NT2/D1 (cell line): ENCODE results near the gene INPP4A.
"Not testable (repeated sequence)": the region's sequence is repeated elsewhere in the genome, so short reads cannot be mapped to it uniquely, and the experiment has no call there.

ENCODE experiments used
- DNase-seq: peaks from one replicate; pipeline ENCODE4 v3.0.0-alpha.2; 2011; ENCODE audit warnings: low read depth, low spot score
- H3K27me3 ChIP-seq: 2 replicates; pipeline ENCODE4 v1.6.0; 2011; ENCODE audit warnings: mild to moderate bottlenecking; ENCODE audit not compliant: insufficient read length, insufficient read depth
- H3K36me3 ChIP-seq: 2 replicates; pipeline ENCODE4 v1.6.1; 2011; ENCODE audit warnings: mild to moderate bottlenecking, low read length, mixed read lengths; ENCODE audit not compliant: insufficient read depth, insufficient read length
- H3K4me1 ChIP-seq: 2 replicates; pipeline ENCODE4 v1.5.1; 2011; ENCODE audit not compliant: insufficient read depth, insufficient read length
- H3K4me3 ChIP-seq: 2 replicates; pipeline ENCODE4 v1.5.1; 2011; ENCODE audit warnings: low read depth; ENCODE audit not compliant: insufficient read length
- H3K9ac ChIP-seq: 2 replicates; pipeline ENCODE4 v1.6.0; 2011; ENCODE audit warnings: low read depth; ENCODE audit not compliant: insufficient read length
- H3K9me3 ChIP-seq: 2 replicates; pipeline ENCODE4 v1.5.1; 2011; ENCODE audit warnings: mild to moderate bottlenecking, low read length; ENCODE audit not compliant: insufficient read depth
- SUZ12 ChIP-seq: IDR thresholded peaks from 2 replicates; pipeline ENCODE4 v1.6.1; 2011; ENCODE audit not compliant: insufficient read length, insufficient read depth; ENCODE audit errors: extremely low read depth
- YY1 ChIP-seq: IDR thresholded peaks from 2 replicates; pipeline ENCODE4 v1.6.1; 2011; ENCODE audit not compliant: insufficient read length, insufficient read depth
- ZNF274 ChIP-seq: IDR thresholded peaks from 2 replicates; pipeline ENCODE4 v1.6.1; 2011; ENCODE audit warnings: mild to moderate bottlenecking, low read depth, low read length

Gene INPP4A

DNA sequence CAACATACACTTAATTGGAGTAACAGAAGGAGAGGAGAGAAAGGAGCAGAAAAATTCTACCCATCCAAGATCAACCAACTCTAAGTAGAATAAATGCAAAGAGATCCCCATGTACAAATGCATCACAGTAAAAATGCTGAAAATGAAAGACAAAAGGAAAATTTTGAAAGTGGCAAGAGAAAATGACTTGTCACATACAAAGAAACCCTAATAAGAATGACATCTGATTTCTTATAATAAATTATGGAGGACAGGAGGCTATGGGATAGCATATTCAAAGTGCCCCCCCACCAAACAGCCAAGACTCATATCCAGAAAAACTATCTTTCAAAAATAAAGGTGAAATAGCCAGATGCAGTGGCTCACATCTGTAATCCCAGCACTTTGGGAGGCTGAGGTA is 22.2 kb upstream of the INPP4A start:
- no peaks in the 10 kb centered on the region for H3K27me3 ChIP-seq
- no peak overlapping the region for H3K9ac ChIP-seq
- H3K4me1 ChIP-seq = no peaks in the 10 kb centered on the region
- no peak overlapping the region for H3K4me3 ChIP-seq
- peaks cover 19% of the 10 kb centered on the region for H3K9me3 ChIP-seq
- DNase-seq = no peak
- TF ChIP-seq ZNF274 (no peak), YY1 (no peak), SUZ12 (no peak)
- H3K36me3 ChIP-seq = no peaks in the 10 kb centered on the region

DNA sequence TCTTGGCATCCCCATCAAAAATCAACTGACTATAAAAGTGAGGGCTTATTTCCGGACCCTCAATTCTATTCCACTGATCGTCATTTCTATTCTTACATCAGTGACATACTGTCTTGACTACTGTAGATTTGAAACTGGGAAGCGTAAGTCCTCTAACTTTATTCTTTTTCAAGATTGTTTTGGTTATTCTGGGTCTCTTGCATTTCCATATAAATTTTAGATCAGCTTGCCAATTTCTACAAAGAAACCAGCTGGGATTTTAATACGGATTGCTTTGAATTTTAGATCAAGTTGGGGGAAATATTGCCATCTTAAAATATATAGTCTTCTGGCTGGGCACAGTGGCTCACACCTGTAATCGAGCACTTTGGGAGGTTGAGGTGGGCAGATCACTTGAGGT is 17.9 kb upstream of the INPP4A start:
- Histone ChIP-seq H3K4me3 (no peak overlapping the region), H3K4me1 (no peaks in the 10 kb centered on the region), H3K27me3 (no peaks in the 10 kb centered on the region), H3K9ac (no peak overlapping the region), H3K36me3 (no peaks in the 10 kb centered on the region), H3K9me3 (peaks cover 29% of the 10 kb centered on the region)
- DNase-seq = no peak
- TF ChIP-seq SUZ12 (no peak), ZNF274 (no peak), YY1 (no peak)

DNA sequence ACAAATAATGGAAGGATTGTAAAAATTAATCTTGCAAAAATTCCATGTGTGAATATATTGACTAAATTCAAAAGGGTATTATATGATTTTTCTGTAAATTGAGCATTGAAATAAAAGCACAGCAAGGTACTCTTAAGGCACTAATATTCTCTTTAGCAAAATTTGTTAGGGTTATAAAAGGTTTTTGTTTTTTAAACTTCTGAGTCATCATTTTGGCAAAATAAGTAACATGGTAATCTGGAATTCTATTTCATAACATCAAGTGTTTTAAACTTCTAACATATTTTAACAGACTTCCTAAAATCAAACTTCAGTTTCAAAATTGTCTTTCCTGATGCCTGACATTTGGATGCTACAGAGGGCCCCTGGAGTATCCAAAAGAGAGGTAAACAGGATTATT is 12.5 kb upstream of the INPP4A start:
- H3K9me3 ChIP-seq = peaks cover 52% of the 10 kb centered on the region
- H3K36me3 ChIP-seq = no peaks in the 10 kb centered on the region
- TF ChIP-seq YY1 (no peak), ZNF274 (no peak), SUZ12 (no peak)
- no peaks in the 10 kb centered on the region for H3K27me3 ChIP-seq
- H3K4me1 ChIP-seq = no peaks in the 10 kb centered on the region
- no peak overlapping the region for H3K9ac ChIP-seq
- no peak for DNase-seq
- no peak overlapping the region for H3K4me3 ChIP-seq

DNA sequence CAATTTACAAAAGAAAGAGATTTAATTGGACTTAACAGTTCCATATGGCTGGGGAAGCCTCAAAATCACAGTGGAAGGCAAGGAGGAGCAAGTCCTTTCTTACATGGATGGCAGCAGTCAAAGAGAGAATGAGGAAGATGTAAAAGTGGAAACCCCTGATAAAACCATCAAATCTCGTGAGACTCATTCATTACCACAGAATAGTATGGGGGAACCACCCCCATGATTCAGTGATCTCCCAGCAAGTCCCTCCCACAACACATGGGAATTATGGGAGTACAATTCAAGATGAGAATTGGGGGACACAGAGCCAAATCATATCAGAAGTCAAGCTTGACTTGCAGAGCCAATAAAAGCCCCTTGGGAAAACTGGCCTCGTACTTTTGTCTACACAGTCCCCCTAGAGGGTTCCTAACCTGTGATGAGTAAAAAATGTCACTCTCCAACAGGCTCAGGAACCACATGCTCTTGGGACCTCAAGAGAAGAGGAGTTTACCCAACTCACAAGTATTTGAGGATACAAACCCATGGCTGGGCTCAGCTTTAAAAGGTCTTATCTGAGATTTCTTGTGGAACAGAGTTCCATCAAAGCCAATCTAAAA is 11.2 kb upstream of the INPP4A start:
- H3K9me3 ChIP-seq = peaks cover 53% of the 10 kb centered on the region

DNA sequence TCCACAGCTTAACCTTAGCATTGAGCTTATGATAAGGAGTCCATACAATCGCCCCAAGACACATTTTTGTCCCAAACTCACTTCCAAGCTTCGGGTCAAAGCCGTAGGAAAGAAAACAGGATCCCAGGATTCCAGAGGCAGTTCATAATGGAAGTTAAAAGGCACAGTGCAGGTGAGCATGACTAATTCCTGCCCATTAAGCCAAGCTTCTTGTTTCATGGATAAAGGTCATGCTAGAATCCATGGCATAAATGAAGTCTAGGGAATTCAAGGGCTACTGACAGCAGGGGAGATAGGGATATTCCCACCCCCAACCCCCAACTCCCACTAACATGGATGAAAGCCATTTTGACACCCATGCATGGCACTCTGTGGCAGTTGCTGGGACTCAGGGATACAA is 10.2 kb upstream of the INPP4A start:
- no peak overlapping the region for H3K9ac ChIP-seq
- H3K4me1 ChIP-seq = no peaks in the 10 kb centered on the region
- H3K4me3 ChIP-seq = no peak overlapping the region
- TF ChIP-seq ZNF274 = no peak
- TF ChIP-seq SUZ12 = no peak
- no peak for TF ChIP-seq YY1
- peaks cover 63% of the 10 kb centered on the region for H3K9me3 ChIP-seq
- no peak for DNase-seq
- no peaks in the 10 kb centered on the region for H3K27me3 ChIP-seq
- no peaks in the 10 kb centered on the region for H3K36me3 ChIP-seq

More for the DNA sequence above, 11.2 kb upstream of the INPP4A start:
- TF ChIP-seq YY1 = no peak
- TF ChIP-seq ZNF274 = no peak
- TF ChIP-seq SUZ12 = no peak
- DNase-seq = no peak
- Histone ChIP-seq H3K4me1 (no peaks in the 10 kb centered on the region), H3K27me3 (no peaks in the 10 kb centered on the region), H3K9ac (no peak overlapping the region), H3K36me3 (no peaks in the 10 kb centered on the region), H3K4me3 (no peak overlapping the region)

DNA sequence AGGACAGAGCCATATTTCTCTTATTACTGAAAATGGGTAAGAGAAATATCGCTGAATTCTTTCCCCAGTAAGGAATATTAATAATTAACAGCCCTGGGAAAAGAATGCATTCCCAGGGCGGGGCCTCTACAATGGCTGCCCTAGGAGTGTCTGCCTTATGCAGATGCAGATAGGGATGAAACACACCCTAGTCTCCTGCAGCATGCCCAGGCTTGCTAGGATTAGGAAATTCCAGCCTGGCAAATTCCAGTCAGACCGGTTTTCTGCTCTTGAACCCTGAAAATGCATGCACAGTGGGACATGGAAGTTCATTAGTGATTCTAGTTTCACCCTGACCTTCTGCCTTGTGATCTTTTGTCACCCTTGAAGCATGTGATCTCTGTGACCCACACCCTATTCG is 9.0 kb upstream of the INPP4A start:
- not testable (repeated sequence) for H3K9ac ChIP-seq, H3K27me3 ChIP-seq, DNase-seq, H3K4me1 ChIP-seq, H3K4me3 ChIP-seq, H3K36me3 ChIP-seq
- H3K9me3 ChIP-seq = peaks cover 70% of the 10 kb centered on the region

DNA sequence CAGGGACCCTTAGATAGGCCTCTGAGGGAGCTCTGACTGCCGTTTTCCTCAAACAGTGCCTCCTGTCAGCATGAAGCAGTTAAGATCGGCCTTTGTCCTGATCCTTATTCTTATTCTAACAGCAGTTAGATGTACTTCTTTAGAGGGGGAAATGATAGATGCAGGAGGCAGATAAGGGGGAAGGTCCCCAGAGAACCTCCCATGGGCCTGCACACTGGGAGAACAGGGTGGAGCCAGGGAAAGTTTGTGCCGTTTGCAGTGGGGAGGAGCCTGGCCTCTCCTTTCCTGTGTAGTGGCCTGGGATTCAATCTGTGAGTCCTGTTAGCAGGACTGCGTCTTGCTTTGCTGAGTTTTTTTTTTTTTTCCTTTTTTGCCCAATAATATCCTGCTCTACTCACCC is 7.9 kb upstream of the INPP4A start:
- Histone ChIP-seq H3K9me3 (peaks cover 60% of the 10 kb centered on the region), H3K27me3 (no peaks in the 10 kb centered on the region), H3K4me3 (no peak overlapping the region), H3K4me1 (no peaks in the 10 kb centered on the region), H3K9ac (no peak overlapping the region), H3K36me3 (no peaks in the 10 kb centered on the region)
- no peak for DNase-seq
- TF ChIP-seq YY1 (no peak), ZNF274 (no peak), SUZ12 (no peak)
